ENCODE data around the gene RAPH1.

DNA sequence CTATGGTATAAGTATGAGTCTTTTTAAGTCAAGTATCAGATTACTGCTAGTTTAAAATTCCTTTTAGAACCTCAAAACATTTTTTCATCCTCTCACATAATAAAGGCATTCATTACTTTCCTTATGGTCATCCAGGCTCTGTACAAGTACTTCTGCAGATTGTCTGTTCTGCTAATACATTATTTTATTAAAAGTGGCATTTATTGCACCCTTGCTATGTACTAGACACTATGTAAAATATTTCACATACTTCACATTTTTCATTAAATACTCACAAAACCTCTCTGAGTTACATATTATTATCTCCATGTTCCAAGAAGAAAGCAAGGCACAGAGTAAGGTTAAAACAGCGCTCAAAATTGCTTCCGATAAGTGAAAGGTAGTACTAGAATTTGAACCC is 84.1 kb downstream of the RAPH1 start:
- TF ChIP-seq, protein P1, sequence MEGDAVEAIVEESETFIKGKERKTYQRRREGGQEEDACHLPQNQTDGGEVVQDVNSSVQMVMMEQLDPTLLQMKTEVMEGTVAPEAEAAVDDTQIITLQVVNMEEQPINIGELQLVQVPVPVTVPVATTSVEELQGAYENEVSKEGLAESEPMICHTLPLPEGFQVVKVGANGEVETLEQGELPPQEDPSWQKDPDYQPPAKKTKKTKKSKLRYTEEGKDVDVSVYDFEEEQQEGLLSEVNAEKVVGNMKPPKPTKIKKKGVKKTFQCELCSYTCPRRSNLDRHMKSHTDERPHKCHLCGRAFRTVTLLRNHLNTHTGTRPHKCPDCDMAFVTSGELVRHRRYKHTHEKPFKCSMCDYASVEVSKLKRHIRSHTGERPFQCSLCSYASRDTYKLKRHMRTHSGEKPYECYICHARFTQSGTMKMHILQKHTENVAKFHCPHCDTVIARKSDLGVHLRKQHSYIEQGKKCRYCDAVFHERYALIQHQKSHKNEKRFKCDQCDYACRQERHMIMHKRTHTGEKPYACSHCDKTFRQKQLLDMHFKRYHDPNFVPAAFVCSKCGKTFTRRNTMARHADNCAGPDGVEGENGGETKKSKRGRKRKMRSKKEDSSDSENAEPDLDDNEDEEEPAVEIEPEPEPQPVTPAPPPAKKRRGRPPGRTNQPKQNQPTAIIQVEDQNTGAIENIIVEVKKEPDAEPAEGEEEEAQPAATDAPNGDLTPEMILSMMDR (IDR thresholded peaks at IDR 0.05): no peak
- TF ChIP-seq ZFX (IDR thresholded peaks at IDR 0.05; ENCODE audit: borderline replicate concordance): no peak

Data from 22Rv1 (cell line).